Panc1 (cell line): ENCODE measurements around the gene OSTC. TPM values are rescaled to one million over a fixed set of nuclear protein-coding genes. Genes with fewer than 3 reads are reported as not detected.

Source experiments
- ATAC-seq: fragments of 200-7000 bp; cut with Tn5 transposase; 2 replicates; pipeline ENCODE4 v1.9.1; 2020; ENCODE audit warnings: mild to moderate bottlenecking, moderate library complexity
- BruUV-seq: library from RNA; stranded (reverse); fragments of 400-500 nt; replicated peaks from 2 replicates; lab custom pipeline; 2021; lab: Mats Ljungman, UMichigan
- CTCF ChIA-PET: fragments of 300-600 bp; sonication (Branson Sonifier 250); formaldehyde crosslinking; loops from one replicate; lab custom pipeline; 2022; ENCODE audit warnings: antibody characterized with exemption; lab: Charles Lee
- POLR2A ChIA-PET: fragments of 300-600 bp; sonication (Branson Sonifier 250); formaldehyde crosslinking; loops from one replicate; lab custom pipeline; 2022; ENCODE audit warnings: antibody characterized with exemption; lab: Charles Lee
- DNase-seq: peaks from one replicate; pipeline ENCODE4 v3.0.0-alpha.2; 2010; ENCODE audit warnings: low read depth, low spot score
- H3K27ac ChIP-seq: 2 replicates; pipeline ENCODE4 v1.5.1; 2011; ENCODE audit warnings: mild to moderate bottlenecking, low read length, inconsistent platforms
- H3K27me3 ChIP-seq: fragments of 200-500 bp; sonication (Bioruptor generic); 2 replicates; pipeline ENCODE4 v1.6.0; 2014; ENCODE audit warnings: low read length, inconsistent platforms; ENCODE audit not compliant: control insufficient read depth, insufficient read depth
- H3K36me3 ChIP-seq: fragments of 200-500 bp; sonication (Bioruptor generic); 2 replicates; pipeline ENCODE4 v1.5.1; 2014; ENCODE audit warnings: inconsistent platforms, mild to moderate bottlenecking, low read length, moderate library complexity; ENCODE audit not compliant: control insufficient read depth, insufficient read depth
- H3K4me1 ChIP-seq: 2 replicates; pipeline ENCODE4 v1.5.1; 2011; ENCODE audit warnings: inconsistent platforms, mild to moderate bottlenecking, low read length, moderate library complexity; ENCODE audit not compliant: control insufficient read depth, insufficient read depth
- H3K4me3 ChIP-seq, 2 experiments: 2 replicates each; pipeline ENCODE4 v1.5.1; 2011 to 2012; ENCODE audit warnings: low read depth in 2 of 2, low read length in 2 of 2, mild to moderate bottlenecking in 2 of 2, inconsistent platforms in 1 of 2, moderate library complexity in 1 of 2
- H3K9me3 ChIP-seq: fragments of 200-500 bp; sonication (Bioruptor generic); 2 replicates; pipeline ENCODE4 v1.5.1; 2014; ENCODE audit warnings: low read depth, mild to moderate bottlenecking, inconsistent platforms, low read length, moderate library complexity; ENCODE audit not compliant: control insufficient read depth, insufficient read depth
- POLR2AphosphoS5 ChIP-seq: IDR thresholded peaks from 2 replicates; pipeline ENCODE4 v1.6.1; 2012; ENCODE audit warnings: mild to moderate bottlenecking, low read depth, low read length, moderate library complexity
- SIN3A ChIP-seq: IDR thresholded peaks from 2 replicates; pipeline ENCODE4 v1.6.1; 2012; ENCODE audit warnings: low read depth, mild to moderate bottlenecking, low read length, moderate library complexity, borderline replicate concordance; ENCODE audit not compliant: insufficient read depth
- TCF7L2 ChIP-seq: IDR thresholded peaks from 2 replicates; pipeline ENCODE4 v1.6.1; 2011; ENCODE audit warnings: mild to moderate bottlenecking, low read depth, low read length, inconsistent platforms
- in situ Hi-C: cut with HindIII; loops from 2 replicates; pipeline ENCODE4 v1.10.0; 2016; ENCODE audit warnings: low sequenced_read_pairs, low pct_unique_long_range_greater_than_20kb
- intact Hi-C: fragments of 100-400 bp; cut with micrococcal nuclease; formaldehyde crosslinking; loops from one replicate; pipeline ENCODE4 v1.10.0; 2022; ENCODE audit not compliant: unreplicated experiment
- total RNA-seq: library from RNA; stranded (reverse); gene quantifications from one replicate; pipeline ENCODE4 v1.2.1, GENCODE V29; 2021; ENCODE audit not compliant: unreplicated experiment
- TF ChIP-seq, protein P1 (sequence below): fragments of 450-650 bp; IDR thresholded peaks from 2 replicates; pipeline ENCODE4 v1.5.1; 2017; ENCODE audit warnings: mild to moderate bottlenecking
- TF ChIP-seq, protein P2 (sequence below), 2 experiments: IDR thresholded peaks; 2 replicates each; pipeline ENCODE4 v1.6.1; 2011 to 2012; ENCODE audit warnings: low read depth in 2 of 2, control low read depth in 1 of 2, low read length in 1 of 2, mild to moderate bottlenecking in 1 of 2, moderate library complexity in 1 of 2; ENCODE audit not compliant: insufficient read depth in 1 of 2

OSTC gene
- total RNA-seq, 1 experiment from 2014 or later, result 57.8 TPM

DNA sequence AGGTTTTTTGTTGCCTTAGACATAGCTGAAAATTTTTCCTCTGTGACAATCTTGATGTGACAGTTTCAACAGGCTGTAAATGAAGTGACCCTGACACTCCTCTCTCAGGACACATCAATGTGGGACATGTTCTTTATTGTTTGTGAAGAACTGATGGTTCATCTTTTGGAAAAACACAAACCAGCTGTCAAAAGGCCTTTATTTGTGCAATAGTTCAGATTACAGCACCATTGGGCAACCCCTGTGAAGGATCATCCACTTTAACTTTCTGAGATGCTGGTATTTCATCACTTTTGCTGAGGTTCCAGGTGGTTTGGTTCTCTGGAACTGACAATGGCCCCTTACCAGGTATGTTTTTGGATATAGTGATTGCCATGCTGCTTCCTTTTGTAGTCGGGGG is 40.3 kb downstream of the OSTC start:
- ATAC-seq (no peak), DNase-seq (no peak)
- BruUV-seq, result no TSS peak
- Histone ChIP-seq H3K4me3 (no peak overlapping the region), H3K4me1 (no peaks in the 10 kb centered on the region), H3K27ac (no peak overlapping the region), H3K36me3 (no peaks in the 10 kb centered on the region), H3K9me3 (no peaks in the 10 kb centered on the region), H3K27me3 (no peaks in the 10 kb centered on the region)
- intact Hi-C loops, result no loop called here
- CTCF ChIA-PET, result no interaction called here
- POLR2A ChIA-PET, result no interaction called here
- in situ Hi-C loops, result no loop called here
- TF ChIP-seq POLR2AphosphoS5 (no peak), SIN3A (no peak), TCF7L2 (no peak)
- TF ChIP-seq, protein P1, sequence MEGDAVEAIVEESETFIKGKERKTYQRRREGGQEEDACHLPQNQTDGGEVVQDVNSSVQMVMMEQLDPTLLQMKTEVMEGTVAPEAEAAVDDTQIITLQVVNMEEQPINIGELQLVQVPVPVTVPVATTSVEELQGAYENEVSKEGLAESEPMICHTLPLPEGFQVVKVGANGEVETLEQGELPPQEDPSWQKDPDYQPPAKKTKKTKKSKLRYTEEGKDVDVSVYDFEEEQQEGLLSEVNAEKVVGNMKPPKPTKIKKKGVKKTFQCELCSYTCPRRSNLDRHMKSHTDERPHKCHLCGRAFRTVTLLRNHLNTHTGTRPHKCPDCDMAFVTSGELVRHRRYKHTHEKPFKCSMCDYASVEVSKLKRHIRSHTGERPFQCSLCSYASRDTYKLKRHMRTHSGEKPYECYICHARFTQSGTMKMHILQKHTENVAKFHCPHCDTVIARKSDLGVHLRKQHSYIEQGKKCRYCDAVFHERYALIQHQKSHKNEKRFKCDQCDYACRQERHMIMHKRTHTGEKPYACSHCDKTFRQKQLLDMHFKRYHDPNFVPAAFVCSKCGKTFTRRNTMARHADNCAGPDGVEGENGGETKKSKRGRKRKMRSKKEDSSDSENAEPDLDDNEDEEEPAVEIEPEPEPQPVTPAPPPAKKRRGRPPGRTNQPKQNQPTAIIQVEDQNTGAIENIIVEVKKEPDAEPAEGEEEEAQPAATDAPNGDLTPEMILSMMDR, result no peak
- TF ChIP-seq, protein P2, sequence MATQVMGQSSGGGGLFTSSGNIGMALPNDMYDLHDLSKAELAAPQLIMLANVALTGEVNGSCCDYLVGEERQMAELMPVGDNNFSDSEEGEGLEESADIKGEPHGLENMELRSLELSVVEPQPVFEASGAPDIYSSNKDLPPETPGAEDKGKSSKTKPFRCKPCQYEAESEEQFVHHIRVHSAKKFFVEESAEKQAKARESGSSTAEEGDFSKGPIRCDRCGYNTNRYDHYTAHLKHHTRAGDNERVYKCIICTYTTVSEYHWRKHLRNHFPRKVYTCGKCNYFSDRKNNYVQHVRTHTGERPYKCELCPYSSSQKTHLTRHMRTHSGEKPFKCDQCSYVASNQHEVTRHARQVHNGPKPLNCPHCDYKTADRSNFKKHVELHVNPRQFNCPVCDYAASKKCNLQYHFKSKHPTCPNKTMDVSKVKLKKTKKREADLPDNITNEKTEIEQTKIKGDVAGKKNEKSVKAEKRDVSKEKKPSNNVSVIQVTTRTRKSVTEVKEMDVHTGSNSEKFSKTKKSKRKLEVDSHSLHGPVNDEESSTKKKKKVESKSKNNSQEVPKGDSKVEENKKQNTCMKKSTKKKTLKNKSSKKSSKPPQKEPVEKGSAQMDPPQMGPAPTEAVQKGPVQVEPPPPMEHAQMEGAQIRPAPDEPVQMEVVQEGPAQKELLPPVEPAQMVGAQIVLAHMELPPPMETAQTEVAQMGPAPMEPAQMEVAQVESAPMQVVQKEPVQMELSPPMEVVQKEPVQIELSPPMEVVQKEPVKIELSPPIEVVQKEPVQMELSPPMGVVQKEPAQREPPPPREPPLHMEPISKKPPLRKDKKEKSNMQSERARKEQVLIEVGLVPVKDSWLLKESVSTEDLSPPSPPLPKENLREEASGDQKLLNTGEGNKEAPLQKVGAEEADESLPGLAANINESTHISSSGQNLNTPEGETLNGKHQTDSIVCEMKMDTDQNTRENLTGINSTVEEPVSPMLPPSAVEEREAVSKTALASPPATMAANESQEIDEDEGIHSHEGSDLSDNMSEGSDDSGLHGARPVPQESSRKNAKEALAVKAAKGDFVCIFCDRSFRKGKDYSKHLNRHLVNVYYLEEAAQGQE (IDR thresholded peaks at IDR 0.05; ENCODE audit: insufficient read depth in 1 of 2, low read depth in 2 of 2, low read length in 1 of 2), result no peak

DNA sequence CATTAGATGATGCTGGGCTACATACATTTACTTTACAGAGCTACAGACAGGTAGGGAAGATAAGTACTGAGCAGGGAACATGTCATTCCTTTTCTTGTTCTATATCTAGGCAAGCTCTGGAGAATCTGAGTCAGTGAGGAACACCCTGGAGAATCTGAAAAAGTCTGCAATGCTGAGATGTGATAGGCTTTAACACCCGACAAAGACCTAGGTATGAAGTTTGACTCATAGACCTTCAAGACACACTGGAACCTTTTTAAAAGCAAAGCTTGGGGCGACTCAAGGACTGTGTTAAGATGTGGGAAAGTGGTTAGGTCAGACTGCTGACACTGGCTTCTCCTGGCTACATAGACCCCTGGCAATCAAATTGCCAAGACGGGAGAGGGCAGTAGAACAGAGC is 42.8 kb downstream of the OSTC start:
- POLR2A ChIA-PET, result no interaction called here
- TF ChIP-seq, protein P2 (IDR thresholded peaks at IDR 0.05; ENCODE audit: insufficient read depth in 1 of 2, low read depth in 2 of 2, low read length in 1 of 2), result no peak
- no peak for TF ChIP-seq POLR2AphosphoS5
- in situ Hi-C loops, result no loop called here
- ATAC-seq (no peak), DNase-seq (no peak)
- Histone ChIP-seq H3K27ac (no peak overlapping the region), H3K27me3 (no peaks in the 10 kb centered on the region), H3K4me1 (no peaks in the 10 kb centered on the region), H3K36me3 (no peaks in the 10 kb centered on the region), H3K9me3 (no peaks in the 10 kb centered on the region), H3K4me3 (no peak overlapping the region)
- no TSS peak for BruUV-seq
- CTCF ChIA-PET, result no interaction called here
- intact Hi-C loops, result no loop called here
